ENCODE results near the gene RPE. TPM values are rescaled to one million over a fixed set of nuclear protein-coding genes. Genes with fewer than 3 reads are reported as not detected.
A peak's percentile ranks its signal among the peaks of the same experiment; 100 is the strongest.

Gene RPE
- total RNA-seq (ENCODE audit: unreplicated experiment), result 38.1 TPM
- long read RNA-seq, transcript RPE-202 (6 exons, 2,569 nt), result major isoform, 6 of 11 reads
- long read RNA-seq, partial matches to known transcripts, result 0 of 11 reads
- long read RNA-seq, other reads (novel, unspliced or antisense), result 2 of 11 reads

GRCh38 chr2:210002158-210003157 is at the start of gene RPE:
Gene RPE (plus strand): TSS chr2:210002638. CDS start chr2:210002662, 24 bp downstream.
- peaks cover 2% of the 10 kb centered on the region for H3K27me3 Mint-ChIP-seq (ENCODE audit: unreplicated experiment)

GRCh38 chr2:209956271-209956670 is 46.2 kb upstream of the RPE start:
- H3K36me3 Mint-ChIP-seq (ENCODE audit: unreplicated experiment), result peaks cover 7% of the 10 kb centered on the region
- no peak for TF ChIP-seq CTCF (IDR thresholded peaks at IDR 0.05; ENCODE audit: partially characterized antibody, unreplicated experiment)
- H3K4me1 Mint-ChIP-seq (ENCODE audit: low read depth, unreplicated experiment), result no peaks in the 10 kb centered on the region

More at GRCh38 chr2:210002158-210003157, at the start of gene RPE:
- peak within 1 kb of the TSS; percentile 92 for H3K27ac Mint-ChIP-seq (ENCODE audit: unreplicated experiment)
- no peaks in the 10 kb centered on the region for H3K36me3 Mint-ChIP-seq (ENCODE audit: unreplicated experiment)
- H3K4me3 Mint-ChIP-seq (ENCODE audit: unreplicated experiment), result peak within 1 kb of the TSS; percentile 96
- no peak for TF ChIP-seq CTCF (IDR thresholded peaks at IDR 0.05; ENCODE audit: partially characterized antibody, unreplicated experiment)
- H3K9me3 Mint-ChIP-seq (ENCODE audit: unreplicated experiment), result peaks cover 2% of the 10 kb centered on the region
- DNase-seq, result peak; percentile 98
- H3K4me1 Mint-ChIP-seq (ENCODE audit: low read depth, unreplicated experiment), result no peaks in the 10 kb centered on the region

GRCh38 chr2:209958016-209958415 is 44.4 kb upstream of the RPE start:
- no peaks in the 10 kb centered on the region for H3K9me3 Mint-ChIP-seq (ENCODE audit: unreplicated experiment)
- H3K27ac Mint-ChIP-seq (ENCODE audit: unreplicated experiment), result no peak overlapping the region
- no peak overlapping the region for H3K4me3 Mint-ChIP-seq (ENCODE audit: unreplicated experiment)
- no peaks in the 10 kb centered on the region for H3K36me3 Mint-ChIP-seq (ENCODE audit: unreplicated experiment)
- DNase-seq, result no peak
- TF ChIP-seq CTCF (IDR thresholded peaks at IDR 0.05; ENCODE audit: partially characterized antibody, unreplicated experiment), result no peak
- H3K4me1 Mint-ChIP-seq (ENCODE audit: low read depth, unreplicated experiment), result no peaks in the 10 kb centered on the region
- H3K27me3 Mint-ChIP-seq (ENCODE audit: unreplicated experiment), result no peaks in the 10 kb centered on the region

More at GRCh38 chr2:209956271-209956670, 46.2 kb upstream of the RPE start:
- H3K27ac Mint-ChIP-seq (ENCODE audit: unreplicated experiment), result no peak overlapping the region
- no peak for DNase-seq
- no peak overlapping the region for H3K4me3 Mint-ChIP-seq (ENCODE audit: unreplicated experiment)
- peaks cover 2% of the 10 kb centered on the region for H3K9me3 Mint-ChIP-seq (ENCODE audit: unreplicated experiment)
- H3K27me3 Mint-ChIP-seq (ENCODE audit: unreplicated experiment), result no peaks in the 10 kb centered on the region

GRCh38 chr2:209960045-209960444 is 42.4 kb upstream of the RPE start:
- no peak for TF ChIP-seq CTCF (IDR thresholded peaks at IDR 0.05; ENCODE audit: partially characterized antibody, unreplicated experiment)
- H3K36me3 Mint-ChIP-seq (ENCODE audit: unreplicated experiment), result no peaks in the 10 kb centered on the region
- DNase-seq, result no peak
- H3K9me3 Mint-ChIP-seq (ENCODE audit: unreplicated experiment), result no peaks in the 10 kb centered on the region
- no peak overlapping the region for H3K27ac Mint-ChIP-seq (ENCODE audit: unreplicated experiment)
- H3K4me1 Mint-ChIP-seq (ENCODE audit: low read depth, unreplicated experiment), result no peaks in the 10 kb centered on the region
- H3K4me3 Mint-ChIP-seq (ENCODE audit: unreplicated experiment), result no peak overlapping the region
- H3K27me3 Mint-ChIP-seq (ENCODE audit: unreplicated experiment), result no peaks in the 10 kb centered on the region

Measured in glutamatergic neuron (in vitro differentiated cells).